ENCODE measurements around the gene MARK1.

DNA sequence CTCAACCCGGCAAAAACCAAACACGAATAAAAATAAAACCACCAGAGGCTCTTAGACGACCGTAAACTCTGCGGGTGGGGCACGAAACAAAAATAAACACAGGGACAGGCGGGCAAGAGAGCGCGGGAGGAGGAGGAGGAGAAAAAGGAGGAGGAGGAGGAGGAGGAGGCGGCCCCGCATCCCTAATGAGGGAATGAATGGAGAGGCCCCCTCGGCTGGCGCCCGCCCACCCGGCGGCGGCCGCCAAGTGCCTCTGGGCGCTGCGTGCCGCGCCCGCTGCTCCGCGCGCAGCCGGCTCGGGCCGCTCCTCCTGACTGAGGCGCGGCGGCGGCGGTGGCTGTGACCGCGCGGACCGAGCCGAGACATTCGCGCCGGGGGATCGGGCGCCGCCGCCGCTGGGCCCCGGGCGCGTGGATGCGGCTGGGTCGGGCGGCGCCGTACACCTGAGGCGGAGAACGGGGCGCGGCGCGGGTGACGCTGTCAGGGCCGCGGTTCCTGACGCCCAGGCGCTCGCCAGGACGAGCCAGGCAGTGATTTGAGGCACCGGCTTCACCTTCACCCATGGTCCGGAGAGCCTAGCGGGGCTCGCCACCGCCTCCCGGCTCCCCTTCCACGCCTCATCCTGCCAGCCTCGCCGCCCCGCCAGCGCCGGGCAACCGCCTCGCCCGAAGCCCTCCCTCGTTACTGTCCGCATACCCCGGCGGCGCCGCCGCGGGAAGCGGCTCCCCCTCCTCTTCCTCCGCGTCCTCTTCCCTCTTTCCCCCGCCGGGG is at the start of gene MARK1:
- no peak for TF ChIP-seq CTCF (IDR thresholded peaks at IDR 0.05)
- peak in 1 of 4 donors; percentile 50 for TF ChIP-seq POLR2AphosphoS5 (IDR thresholded peaks at IDR 0.05)
- no peak for TF ChIP-seq POLR2A (IDR thresholded peaks at IDR 0.05)

Data from sigmoid colon (tissue), 4 donors.